GM12878 (cell line): ENCODE results near the gene ATAD2B.

Experiments used
- HDAC2 ChIP-seq: fragments of 200-600 bp; sonication (generic); IDR thresholded peaks from 2 replicates; pipeline ENCODE4 v1.6.1; 2017
- NBN ChIP-seq: fragments of 450-650 bp; IDR thresholded peaks from 2 replicates; pipeline ENCODE4 v1.6.1; 2016
- POLR2A ChIP-seq: IDR thresholded peaks from 2 replicates; pipeline ENCODE4 v1.6.1; 2011; ENCODE audit warnings: low read depth, mild to moderate bottlenecking, low read length
- SIN3A ChIP-seq: IDR thresholded peaks from 2 replicates; pipeline ENCODE4 v1.6.1; 2012; ENCODE audit warnings: low read depth, low read length, improper control_type of control experiment
- ZBED1 ChIP-seq: IDR thresholded peaks from 2 replicates; pipeline ENCODE4 v1.6.1; 2016; ENCODE audit warnings: borderline replicate concordance

GRCh38 chr2:23712756-23713151 is 214.2 kb downstream of the ATAD2B start:
- TF ChIP-seq NBN = no peak
- TF ChIP-seq ZBED1 = no peak
- no peak for TF ChIP-seq SIN3A
- TF ChIP-seq POLR2A = no peak
- TF ChIP-seq HDAC2 = no peak
